Activated CD4-positive, alpha-beta memory T cell treated with anti-CD3 and anti-CD28 coated beads, Interleukin-2, amount 10 ng/mL, durations not matched to agents 7 days and 5 days (primary cell): ENCODE results near the gene WDFY3. TPM values are rescaled to one million over a fixed set of nuclear protein-coding genes. Genes with fewer than 3 reads are reported as not detected.

ENCODE experiments used
- CTCF ChIA-PET: fragments of 350-600 bp; sonication (Branson Sonifier 250); formaldehyde crosslinking; loops from one replicate; lab custom pipeline; 2021; ENCODE audit warnings: antibody characterized with exemption, inconsistent platforms; lab: Charles Lee
- POLR2A ChIA-PET: fragments of 350-600 bp; sonication (Branson Sonifier 250); formaldehyde crosslinking; loops from one replicate; lab custom pipeline; 2021; ENCODE audit warnings: antibody characterized with exemption; lab: Charles Lee
- DNase-seq: peaks from one replicate; pipeline ENCODE4 v3.0.0-alpha.2; 2020
- H3K27ac Mint-ChIP-seq: one replicate; pipeline ENCODE4 v1.8.0; 2021; ENCODE audit warnings: mild to moderate bottlenecking, mixed read lengths
- H3K27me3 Mint-ChIP-seq: one replicate; pipeline ENCODE4 v1.8.0; 2021; ENCODE audit warnings: mixed read lengths
- H3K36me3 Mint-ChIP-seq: one replicate; pipeline ENCODE4 v1.8.0; 2021; ENCODE audit warnings: low read depth, mixed read lengths
- H3K4me1 Mint-ChIP-seq: one replicate; pipeline ENCODE4 v1.8.0; 2021; ENCODE audit warnings: mixed read lengths
- H3K4me3 Mint-ChIP-seq: one replicate; pipeline ENCODE4 v1.8.0; 2021; ENCODE audit warnings: mild to moderate bottlenecking, mixed read lengths
- H3K9me3 Mint-ChIP-seq: one replicate; pipeline ENCODE4 v1.8.0; 2021; ENCODE audit warnings: mixed read lengths
- total RNA-seq, 2 experiments: library from RNA; stranded (reverse); gene quantifications; one replicate each; pipeline ENCODE4 v1.2.3, GENCODE V29; 2021

WDFY3 gene
- total RNA-seq, 2 experiments from 2014 or later, result 1.4 to 1.5 TPM

- ChIA-PET POLR2A (no interaction called here), CTCF (no interaction called here)
Observed at GRCh38 chr4:84782517-84782916, 184.0 kb downstream of the WDFY3 start.

DNA sequence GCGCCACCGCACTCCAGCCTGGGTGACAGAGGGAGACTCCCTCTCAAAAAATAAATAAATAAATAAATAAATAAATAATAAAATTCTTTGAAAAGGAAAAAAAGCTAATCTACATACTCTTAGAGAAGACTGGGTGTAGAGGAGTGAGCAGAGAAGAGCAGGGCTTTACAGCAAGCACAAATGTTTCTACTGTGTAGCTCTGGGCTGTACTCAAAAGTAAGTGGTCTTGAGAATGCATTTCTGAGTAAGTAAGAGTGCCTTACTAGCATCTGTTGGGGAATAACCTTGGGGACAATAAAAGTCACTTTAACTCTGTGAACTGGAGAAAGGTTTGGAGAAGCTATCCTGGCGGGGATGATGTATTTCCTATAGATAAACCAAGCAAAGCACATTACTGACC is 185.8 kb downstream of the WDFY3 start:
- no peak for DNase-seq
- no peaks in the 10 kb centered on the region for H3K36me3 Mint-ChIP-seq
- no peaks in the 10 kb centered on the region for H3K9me3 Mint-ChIP-seq
- H3K4me1 Mint-ChIP-seq, result no peaks in the 10 kb centered on the region
- no peaks in the 10 kb centered on the region for H3K27me3 Mint-ChIP-seq
- H3K4me3 Mint-ChIP-seq, result no peak overlapping the region
- ChIA-PET CTCF (no interaction called here), POLR2A (no interaction called here)
- no peak overlapping the region for H3K27ac Mint-ChIP-seq

More at GRCh38 chr4:84782517-84782916, 184.0 kb downstream of the WDFY3 start:
- Mint-ChIP-seq H3K36me3 (no peaks in the 10 kb centered on the region), H3K27ac (no peak overlapping the region), H3K4me1 (no peaks in the 10 kb centered on the region), H3K27me3 (peaks cover 1% of the 10 kb centered on the region), H3K4me3 (no peak overlapping the region), H3K9me3 (no peaks in the 10 kb centered on the region)
- no peak for DNase-seq

DNA sequence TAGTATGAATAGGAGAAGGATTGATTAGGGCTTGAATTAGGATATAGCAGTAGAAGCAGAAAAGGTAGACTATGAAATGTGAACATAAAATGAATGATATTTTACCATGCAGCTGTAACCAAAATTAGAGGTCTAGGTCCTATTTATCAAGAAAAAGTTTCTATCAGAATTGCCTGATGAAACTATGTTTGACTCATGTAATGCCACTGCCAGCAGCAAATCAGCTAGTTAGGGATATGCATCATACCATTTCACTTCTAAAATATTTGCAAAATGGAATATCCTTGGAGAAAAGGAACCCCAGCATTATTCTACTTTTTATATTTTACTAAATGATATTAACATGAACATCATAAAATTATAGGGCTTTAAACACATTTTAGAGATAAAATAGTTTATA is 188.4 kb downstream of the WDFY3 start:
- Mint-ChIP-seq H3K4me3 (no peak overlapping the region), H3K36me3 (no peaks in the 10 kb centered on the region), H3K4me1 (no peaks in the 10 kb centered on the region), H3K27ac (no peak overlapping the region), H3K27me3 (no peaks in the 10 kb centered on the region), H3K9me3 (no peaks in the 10 kb centered on the region)
- no peak for DNase-seq
- ChIA-PET CTCF (no interaction called here), POLR2A (no interaction called here)

DNA sequence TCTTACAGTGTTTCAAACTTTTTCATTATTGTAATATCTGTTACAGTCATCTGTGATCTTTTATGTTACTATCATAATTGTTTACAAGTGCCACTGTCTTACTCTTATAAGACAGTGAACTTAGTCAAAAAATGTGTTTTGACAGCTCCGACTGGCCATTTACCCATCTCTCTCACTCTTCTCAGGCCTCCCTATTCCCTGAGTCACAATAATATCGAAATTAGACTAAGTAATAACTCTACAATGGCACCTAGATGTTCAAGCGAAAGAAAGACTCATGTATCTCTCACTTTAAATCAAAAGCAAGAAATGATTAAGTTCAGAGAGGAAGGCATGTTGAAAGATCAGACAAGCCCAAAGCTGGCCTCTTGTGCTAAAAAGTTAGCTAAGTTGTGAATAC is 199.3 kb downstream of the WDFY3 start:
- CTCF ChIA-PET, result no interaction called here
- no peaks in the 10 kb centered on the region for H3K27me3 Mint-ChIP-seq
- H3K36me3 Mint-ChIP-seq, result no peaks in the 10 kb centered on the region
- H3K9me3 Mint-ChIP-seq, result no peaks in the 10 kb centered on the region
- H3K27ac Mint-ChIP-seq, result peak overlapping the region; percentile 32
- POLR2A ChIA-PET, result interaction anchor here (0.7 kb wide), 1 partner anchor 89 kb away, joined by 3 read pairs; no protein-coding TSS in a partner anchor
- no peak overlapping the region for H3K4me3 Mint-ChIP-seq
- DNase-seq, result no peak
- peaks cover 6% of the 10 kb centered on the region for H3K4me1 Mint-ChIP-seq

- CTCF ChIA-PET, result no interaction called here
Observed at GRCh38 chr4:84753321-84753972, 213.0 kb downstream of the WDFY3 start.

GRCh38 chr4:84751707-84752106 is 214.8 kb downstream of the WDFY3 start:
- no peaks in the 10 kb centered on the region for H3K4me1 Mint-ChIP-seq
- ChIA-PET CTCF (interaction anchor here (1.2 to 2.8 kb wide), 2 partner anchors 17 to 220 kb away, joined by 4 to 24 read pairs; no protein-coding TSS in a partner anchor), POLR2A (no interaction called here)
- no peak overlapping the region for H3K4me3 Mint-ChIP-seq
- no peaks in the 10 kb centered on the region for H3K9me3 Mint-ChIP-seq
- peaks cover 2% of the 10 kb centered on the region for H3K27me3 Mint-ChIP-seq
- no peaks in the 10 kb centered on the region for H3K36me3 Mint-ChIP-seq
- no peak overlapping the region for H3K27ac Mint-ChIP-seq
- DNase-seq, result no peak

More at GRCh38 chr4:84753321-84753972, 213.0 kb downstream of the WDFY3 start:
- no peak overlapping the region for H3K27ac Mint-ChIP-seq
- no peak overlapping the region for H3K4me3 Mint-ChIP-seq
- POLR2A ChIA-PET, result no interaction called here
- peaks cover 2% of the 10 kb centered on the region for H3K27me3 Mint-ChIP-seq
- no peaks in the 10 kb centered on the region for H3K36me3 Mint-ChIP-seq
- no peaks in the 10 kb centered on the region for H3K4me1 Mint-ChIP-seq
- no peaks in the 10 kb centered on the region for H3K9me3 Mint-ChIP-seq
- no peak for DNase-seq

DNA sequence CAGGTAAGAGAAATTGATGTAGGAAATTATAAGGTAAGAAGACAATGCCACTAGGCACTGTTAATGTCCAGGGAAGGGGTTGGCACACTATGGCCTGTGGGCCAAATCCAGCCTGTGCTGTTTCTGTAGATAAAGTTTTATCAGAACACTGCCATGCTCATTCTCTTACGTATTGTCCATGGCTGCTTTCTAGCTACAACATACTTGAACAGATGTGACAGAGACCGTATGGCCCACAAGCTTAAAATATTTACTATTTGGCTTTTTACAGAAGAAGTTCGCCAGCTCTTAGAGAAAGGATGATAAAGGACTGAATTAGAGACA is 215.6 kb downstream of the WDFY3 start:
- Mint-ChIP-seq H3K4me3 (no peak overlapping the region), H3K9me3 (no peaks in the 10 kb centered on the region), H3K4me1 (no peaks in the 10 kb centered on the region), H3K27me3 (peaks cover 2% of the 10 kb centered on the region), H3K36me3 (no peaks in the 10 kb centered on the region), H3K27ac (no peak overlapping the region)
- CTCF ChIA-PET, result interaction anchor here (1.3 to 2.8 kb wide), 4 partner anchors 9 to 221 kb away, joined by 3 to 24 read pairs (median 7); no protein-coding TSS in a partner anchor
- POLR2A ChIA-PET, result no interaction called here
- no peak for DNase-seq

DNA sequence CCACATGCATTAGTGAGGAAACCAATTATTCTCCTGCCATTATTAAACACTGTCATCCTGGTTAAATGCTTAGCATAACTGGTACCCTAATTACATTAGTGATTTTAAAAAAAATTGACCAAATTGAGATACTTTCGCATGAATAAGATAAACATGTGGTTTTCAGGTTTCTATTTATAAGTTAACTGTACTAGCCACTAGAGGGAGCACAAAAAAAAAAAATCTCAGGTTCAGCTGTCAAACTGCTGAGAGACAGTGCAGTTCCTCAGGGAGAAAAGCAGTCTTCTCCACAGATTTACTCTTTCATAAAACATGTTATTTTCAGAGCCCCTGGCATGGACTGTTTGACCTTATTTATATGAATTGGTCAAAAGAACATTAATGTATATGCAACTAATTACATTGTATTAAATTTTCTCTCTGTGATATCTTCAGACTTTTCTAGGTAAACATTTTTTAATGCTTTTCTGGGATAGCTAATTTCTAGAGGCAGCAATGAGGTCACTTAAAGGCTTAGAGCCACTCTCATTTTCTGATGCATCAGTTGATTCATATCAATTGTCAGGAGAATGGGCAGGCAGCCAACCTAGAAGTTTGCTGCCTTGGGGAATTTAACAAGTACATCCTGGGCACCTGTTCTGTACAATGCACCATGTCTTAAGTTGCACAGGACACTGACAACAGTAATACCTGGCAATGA is 216.1 kb downstream of the WDFY3 start:
- Mint-ChIP-seq H3K36me3 (no peaks in the 10 kb centered on the region), H3K4me1 (no peaks in the 10 kb centered on the region), H3K4me3 (no peak overlapping the region), H3K27ac (no peak overlapping the region), H3K27me3 (peaks cover 2% of the 10 kb centered on the region), H3K9me3 (no peaks in the 10 kb centered on the region)
- CTCF ChIA-PET, result interaction anchor here (0.7 to 2.8 kb wide), 6 partner anchors 9 to 221 kb away, joined by 3 to 24 read pairs (median 5); no protein-coding TSS in a partner anchor
- POLR2A ChIA-PET, result no interaction called here
- DNase-seq, result no peak

DNA sequence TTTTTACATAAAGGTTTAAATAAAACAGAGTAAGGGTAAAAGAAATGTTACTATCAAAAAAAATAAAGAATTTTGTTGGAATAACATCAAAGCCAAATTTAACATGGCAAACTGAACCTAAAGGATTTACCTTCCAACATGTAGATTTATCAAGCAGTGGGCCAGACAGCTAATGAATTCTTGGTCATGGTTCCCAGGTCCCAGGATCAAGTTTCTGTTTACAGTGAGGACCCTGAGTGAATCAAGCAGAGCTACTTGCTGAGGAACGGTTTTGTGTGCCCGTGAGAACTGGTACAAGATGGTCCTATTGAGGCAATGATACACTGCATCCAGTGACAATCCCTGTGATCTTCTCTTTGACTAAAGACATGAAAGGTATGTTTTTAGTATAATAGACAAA is 226.4 kb downstream of the WDFY3 start:
- H3K36me3 Mint-ChIP-seq, result no peaks in the 10 kb centered on the region
- CTCF ChIA-PET, result no interaction called here
- H3K4me3 Mint-ChIP-seq, result no peak overlapping the region
- no peak for DNase-seq
- no peaks in the 10 kb centered on the region for H3K9me3 Mint-ChIP-seq
- POLR2A ChIA-PET, result no interaction called here
- H3K4me1 Mint-ChIP-seq, result no peaks in the 10 kb centered on the region
- H3K27me3 Mint-ChIP-seq, result peaks cover 4% of the 10 kb centered on the region
- no peak overlapping the region for H3K27ac Mint-ChIP-seq

- no peak for DNase-seq
- Mint-ChIP-seq H3K27ac (no peak overlapping the region), H3K4me1 (no peaks in the 10 kb centered on the region), H3K4me3 (no peak overlapping the region), H3K36me3 (no peaks in the 10 kb centered on the region), H3K27me3 (peaks cover 4% of the 10 kb centered on the region), H3K9me3 (no peaks in the 10 kb centered on the region)
- POLR2A ChIA-PET, result no interaction called here
- CTCF ChIA-PET, result no interaction called here
Observed at GRCh38 chr4:84738622-84739021, 227.9 kb downstream of the WDFY3 start.

- POLR2A ChIA-PET, result no interaction called here
- H3K27me3 Mint-ChIP-seq, result peaks cover 4% of the 10 kb centered on the region
- CTCF ChIA-PET, result interaction anchor here (0.6 to 1.3 kb wide), 2 partner anchors 8 to 13 kb away, joined by 3 to 7 read pairs; no protein-coding TSS in a partner anchor
Observed at GRCh38 chr4:84737656-84738055, 228.8 kb downstream of the WDFY3 start.

DNA sequence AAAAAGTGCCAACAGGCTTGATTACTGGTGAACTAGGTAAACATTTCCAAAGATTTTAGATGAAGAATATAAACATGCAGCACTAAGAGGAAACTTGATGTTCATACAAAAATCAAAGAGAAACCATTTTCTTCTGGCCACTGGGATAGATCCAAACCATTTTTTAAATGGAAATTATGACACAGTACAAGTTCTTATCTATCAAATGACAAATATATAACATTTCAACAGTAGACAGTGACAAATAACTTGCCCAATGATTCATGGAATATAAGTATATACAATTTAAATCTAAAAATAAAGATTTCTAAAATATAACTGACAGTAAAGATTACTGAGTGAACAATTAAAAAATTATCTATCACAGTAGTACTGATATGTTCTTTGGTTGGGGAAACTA is 232.5 kb downstream of the WDFY3 start:
- DNase-seq, result no peak
- Mint-ChIP-seq H3K27ac (no peak overlapping the region), H3K4me1 (no peaks in the 10 kb centered on the region), H3K4me3 (no peak overlapping the region), H3K9me3 (no peaks in the 10 kb centered on the region), H3K36me3 (no peaks in the 10 kb centered on the region), H3K27me3 (peaks cover 2% of the 10 kb centered on the region)
- ChIA-PET CTCF (no interaction called here), POLR2A (no interaction called here)

More at GRCh38 chr4:84737656-84738055, 228.8 kb downstream of the WDFY3 start:
- no peak for DNase-seq
- no peaks in the 10 kb centered on the region for H3K4me1 Mint-ChIP-seq
- no peak overlapping the region for H3K27ac Mint-ChIP-seq
- no peaks in the 10 kb centered on the region for H3K9me3 Mint-ChIP-seq
- H3K36me3 Mint-ChIP-seq, result no peaks in the 10 kb centered on the region
- H3K4me3 Mint-ChIP-seq, result no peak overlapping the region

GRCh38 chr4:84733343-84734033 is 233.0 kb downstream of the WDFY3 start:
- ChIA-PET POLR2A (no interaction called here), CTCF (interaction anchor here (1.3 kb wide), 1 partner anchor 17 kb away, joined by 3 read pairs; no protein-coding TSS in a partner anchor)
- Mint-ChIP-seq H3K36me3 (no peaks in the 10 kb centered on the region), H3K4me1 (no peaks in the 10 kb centered on the region), H3K9me3 (no peaks in the 10 kb centered on the region), H3K27me3 (peaks cover 2% of the 10 kb centered on the region), H3K4me3 (no peak overlapping the region), H3K27ac (no peak overlapping the region)
- DNase-seq, result no peak
